Neural cell (in vitro differentiated cells): Measurements from ENCODE around the gene DISP1. TPM values are rescaled to one million over a fixed set of nuclear protein-coding genes. Genes with fewer than 3 reads are reported as not detected.

Experiments
- H2AFZ ChIP-seq: fragments of 200-600, 300-800 bp; sonication (generic), shearing (Covaris generic); 2 replicates; pipeline ENCODE4 v1.6.0; 2014; ENCODE audit warnings: low read depth, mild to moderate bottlenecking, antibody characterized with exemption, low read length, moderate library complexity
- H3F3A ChIP-seq: fragments of 200-600 bp; shearing (Covaris generic); 2 replicates; pipeline ENCODE4 v1.6.1; 2016; ENCODE audit warnings: mild to moderate bottlenecking, moderate library complexity, mixed read lengths, antibody characterized with exemption, low read length; ENCODE audit not compliant: insufficient read depth, poor library complexity, severe bottlenecking
- H3K27ac ChIP-seq: fragments of 200-600, 300-800 bp; sonication (generic), shearing (Covaris generic); 2 replicates; pipeline ENCODE4 v1.5.1; 2014; ENCODE audit warnings: mild to moderate bottlenecking, low read length, moderate library complexity
- H3K27me3 ChIP-seq: fragments of 300-800, 200-600 bp; sonication (generic), shearing (Covaris generic); 2 replicates; pipeline ENCODE4 v1.6.0; 2014; ENCODE audit warnings: mild to moderate bottlenecking, low read depth, low read length, moderate library complexity; ENCODE audit not compliant: insufficient read depth
- H3K36me3 ChIP-seq: fragments of 300-800, 200-600 bp; sonication (generic), shearing (Covaris generic); 2 replicates; pipeline ENCODE4 v1.5.1; 2014; ENCODE audit warnings: mild to moderate bottlenecking, antibody characterized with exemption, low read length, moderate library complexity; ENCODE audit not compliant: insufficient read depth
- H3K4me2 ChIP-seq: fragments of 300-800, 200-600 bp; sonication (generic), shearing (Covaris generic); 2 replicates; pipeline ENCODE4 v1.6.0; 2014; ENCODE audit warnings: mild to moderate bottlenecking, low read length
- H3K4me3 ChIP-seq: fragments of 300-800, 200-600 bp; sonication (generic), shearing (Covaris generic); 2 replicates; pipeline ENCODE4 v1.5.1; 2014; ENCODE audit warnings: mild to moderate bottlenecking, low read length, moderate library complexity
- H3K79me2 ChIP-seq: fragments of 200-600 bp; shearing (Covaris generic); replicated peaks from 2 replicates; pipeline ENCODE4 v1.6.0; 2014; ENCODE audit warnings: mild to moderate bottlenecking, low read length, moderate library complexity; ENCODE audit not compliant: insufficient read depth
- H3K9ac ChIP-seq: fragments of 300-800, 200-600 bp; sonication (generic), shearing (Covaris generic); 2 replicates; pipeline ENCODE4 v1.6.1; 2016; ENCODE audit warnings: mild to moderate bottlenecking, low read length, mixed read lengths
- H3K9me2 ChIP-seq: fragments of 200-600 bp; shearing (Covaris generic); 2 replicates; pipeline ENCODE4 v1.6.1; 2016; ENCODE audit warnings: mild to moderate bottlenecking, low read length, mixed read lengths; ENCODE audit not compliant: insufficient read depth
- H3K9me3 ChIP-seq: fragments of 200-600, 300-800 bp; sonication (generic), shearing (Covaris generic); 2 replicates; pipeline ENCODE4 v1.6.1; 2016; ENCODE audit warnings: mild to moderate bottlenecking, mixed run types, low read length, moderate library complexity, mixed read lengths
- H4K20me1 ChIP-seq: fragments of 200-600 bp; shearing (Covaris generic); 2 replicates; pipeline ENCODE4 v1.6.1; 2016; ENCODE audit warnings: mild to moderate bottlenecking, mixed run types; ENCODE audit not compliant: insufficient read depth
- EP300 ChIP-seq: fragments of 450-650 bp; conservative IDR thresholded peaks from 2 replicates; pipeline ENCODE4 v1.6.1; 2014; ENCODE audit warnings: antibody characterized with exemption, mild to moderate bottlenecking, moderate library complexity; ENCODE audit not compliant: poor library complexity, severe bottlenecking
- EZH2 ChIP-seq: fragments of 200-600, 300-800 bp; shearing (Covaris generic), sonication (generic); IDR thresholded peaks from 2 replicates; pipeline ENCODE4 v1.6.1; 2014; ENCODE audit warnings: antibody characterized with exemption, low read length, borderline replicate concordance, mild to moderate bottlenecking; ENCODE audit not compliant: insufficient read depth, poor library complexity, severe bottlenecking
- MXI1 ChIP-seq: fragments of 450-650 bp; conservative IDR thresholded peaks from 2 replicates; pipeline ENCODE4 v1.6.1; 2014; ENCODE audit warnings: antibody characterized with exemption, mild to moderate bottlenecking; ENCODE audit not compliant: poor library complexity, severe bottlenecking
- POLR2AphosphoS5 ChIP-seq: IDR thresholded peaks from 2 replicates; pipeline ENCODE4 v1.6.1; 2012
- RAD21 ChIP-seq: fragments of 450-650 bp; conservative IDR thresholded peaks from 2 replicates; pipeline ENCODE4 v1.6.1; 2014; ENCODE audit warnings: antibody characterized with exemption, mild to moderate bottlenecking, moderate library complexity
- SMC3 ChIP-seq: fragments of 450-650 bp; conservative IDR thresholded peaks from 2 replicates; pipeline ENCODE4 v1.6.1; 2014; ENCODE audit warnings: antibody characterized with exemption, mild to moderate bottlenecking, moderate library complexity; ENCODE audit not compliant: poor library complexity
- TAF1 ChIP-seq: IDR thresholded peaks from 2 replicates; pipeline ENCODE4 v1.6.1; 2012; ENCODE audit warnings: low read depth
- polyA plus RNA-seq: library from polyadenylated mRNA; depleted of rRNA; stranded (reverse); fragments of >200 nt; gene quantifications from 2 replicates; pipeline ENCODE4 v1.2.3, GENCODE V29; 2014
- TF ChIP-seq, protein P1 (sequence below): fragments of 450-650 bp; IDR thresholded peaks from 2 replicates; pipeline ENCODE4 v1.5.1; 2014; ENCODE audit warnings: antibody characterized with exemption, mild to moderate bottlenecking, moderate library complexity; ENCODE audit not compliant: poor library complexity, severe bottlenecking
- TF ChIP-seq, protein P2 (sequence below): IDR thresholded peaks from 2 replicates; pipeline ENCODE4 v1.6.1; 2012; ENCODE audit warnings: borderline replicate concordance

Gene DISP1
- polyA plus RNA-seq, 1 donor from 2014 or later, result 3.9 TPM

DNA sequence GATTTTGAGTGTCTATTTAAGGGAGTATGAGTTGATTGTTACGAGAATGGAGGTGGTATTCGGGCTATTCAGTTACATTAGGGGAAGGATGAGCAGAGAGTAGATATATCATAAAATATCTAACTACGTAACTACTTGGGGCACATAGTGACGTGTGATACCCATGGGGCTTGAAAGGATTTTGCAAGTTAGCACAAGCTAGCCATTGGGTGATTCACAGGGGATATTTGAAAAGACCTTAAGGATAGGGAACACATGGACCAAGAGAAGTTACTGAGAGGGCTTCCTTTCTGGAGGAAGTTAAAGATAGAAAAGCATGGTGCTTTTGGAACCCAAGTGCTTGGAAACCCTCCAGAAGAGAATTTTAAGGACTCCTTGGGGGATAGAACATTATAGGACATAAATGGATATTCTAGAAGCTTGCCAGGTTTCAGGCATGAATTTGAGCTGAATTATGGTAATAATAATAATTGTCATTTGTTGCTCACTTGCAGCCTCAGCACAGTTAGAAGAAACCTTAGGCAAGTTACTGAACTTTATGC lies 5.4 kb downstream of the DISP1 start:
- H4K20me1 ChIP-seq, result no peaks in the 10 kb centered on the region
- H3K79me2 ChIP-seq, result peaks cover 35% of the 10 kb centered on the region
- TF ChIP-seq, protein P1, sequence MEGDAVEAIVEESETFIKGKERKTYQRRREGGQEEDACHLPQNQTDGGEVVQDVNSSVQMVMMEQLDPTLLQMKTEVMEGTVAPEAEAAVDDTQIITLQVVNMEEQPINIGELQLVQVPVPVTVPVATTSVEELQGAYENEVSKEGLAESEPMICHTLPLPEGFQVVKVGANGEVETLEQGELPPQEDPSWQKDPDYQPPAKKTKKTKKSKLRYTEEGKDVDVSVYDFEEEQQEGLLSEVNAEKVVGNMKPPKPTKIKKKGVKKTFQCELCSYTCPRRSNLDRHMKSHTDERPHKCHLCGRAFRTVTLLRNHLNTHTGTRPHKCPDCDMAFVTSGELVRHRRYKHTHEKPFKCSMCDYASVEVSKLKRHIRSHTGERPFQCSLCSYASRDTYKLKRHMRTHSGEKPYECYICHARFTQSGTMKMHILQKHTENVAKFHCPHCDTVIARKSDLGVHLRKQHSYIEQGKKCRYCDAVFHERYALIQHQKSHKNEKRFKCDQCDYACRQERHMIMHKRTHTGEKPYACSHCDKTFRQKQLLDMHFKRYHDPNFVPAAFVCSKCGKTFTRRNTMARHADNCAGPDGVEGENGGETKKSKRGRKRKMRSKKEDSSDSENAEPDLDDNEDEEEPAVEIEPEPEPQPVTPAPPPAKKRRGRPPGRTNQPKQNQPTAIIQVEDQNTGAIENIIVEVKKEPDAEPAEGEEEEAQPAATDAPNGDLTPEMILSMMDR, result no peak
- TF ChIP-seq, protein P2, sequence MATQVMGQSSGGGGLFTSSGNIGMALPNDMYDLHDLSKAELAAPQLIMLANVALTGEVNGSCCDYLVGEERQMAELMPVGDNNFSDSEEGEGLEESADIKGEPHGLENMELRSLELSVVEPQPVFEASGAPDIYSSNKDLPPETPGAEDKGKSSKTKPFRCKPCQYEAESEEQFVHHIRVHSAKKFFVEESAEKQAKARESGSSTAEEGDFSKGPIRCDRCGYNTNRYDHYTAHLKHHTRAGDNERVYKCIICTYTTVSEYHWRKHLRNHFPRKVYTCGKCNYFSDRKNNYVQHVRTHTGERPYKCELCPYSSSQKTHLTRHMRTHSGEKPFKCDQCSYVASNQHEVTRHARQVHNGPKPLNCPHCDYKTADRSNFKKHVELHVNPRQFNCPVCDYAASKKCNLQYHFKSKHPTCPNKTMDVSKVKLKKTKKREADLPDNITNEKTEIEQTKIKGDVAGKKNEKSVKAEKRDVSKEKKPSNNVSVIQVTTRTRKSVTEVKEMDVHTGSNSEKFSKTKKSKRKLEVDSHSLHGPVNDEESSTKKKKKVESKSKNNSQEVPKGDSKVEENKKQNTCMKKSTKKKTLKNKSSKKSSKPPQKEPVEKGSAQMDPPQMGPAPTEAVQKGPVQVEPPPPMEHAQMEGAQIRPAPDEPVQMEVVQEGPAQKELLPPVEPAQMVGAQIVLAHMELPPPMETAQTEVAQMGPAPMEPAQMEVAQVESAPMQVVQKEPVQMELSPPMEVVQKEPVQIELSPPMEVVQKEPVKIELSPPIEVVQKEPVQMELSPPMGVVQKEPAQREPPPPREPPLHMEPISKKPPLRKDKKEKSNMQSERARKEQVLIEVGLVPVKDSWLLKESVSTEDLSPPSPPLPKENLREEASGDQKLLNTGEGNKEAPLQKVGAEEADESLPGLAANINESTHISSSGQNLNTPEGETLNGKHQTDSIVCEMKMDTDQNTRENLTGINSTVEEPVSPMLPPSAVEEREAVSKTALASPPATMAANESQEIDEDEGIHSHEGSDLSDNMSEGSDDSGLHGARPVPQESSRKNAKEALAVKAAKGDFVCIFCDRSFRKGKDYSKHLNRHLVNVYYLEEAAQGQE, result no peak
- TF ChIP-seq TAF1, result no peak
- no peak for TF ChIP-seq POLR2AphosphoS5
- no peak for TF ChIP-seq EZH2
- no peak for TF ChIP-seq EP300
- TF ChIP-seq MXI1, result no peak
- TF ChIP-seq SMC3, result no peak
- TF ChIP-seq RAD21, result no peak
- H3K9me2 ChIP-seq, result no peaks in the 10 kb centered on the region
- H3K9ac ChIP-seq, result no peak overlapping the region
- no peaks in the 10 kb centered on the region for H3K36me3 ChIP-seq
- no peak overlapping the region for H3K27ac ChIP-seq
- no peak overlapping the region for H2AFZ ChIP-seq
- H3K4me2 ChIP-seq, result no peak overlapping the region
- no peak overlapping the region for H3K4me3 ChIP-seq
- no peaks in the 10 kb centered on the region for H3K9me3 ChIP-seq
- H3K27me3 ChIP-seq, result no peaks in the 10 kb centered on the region
- no peaks in the 10 kb centered on the region for H3F3A ChIP-seq

DNA sequence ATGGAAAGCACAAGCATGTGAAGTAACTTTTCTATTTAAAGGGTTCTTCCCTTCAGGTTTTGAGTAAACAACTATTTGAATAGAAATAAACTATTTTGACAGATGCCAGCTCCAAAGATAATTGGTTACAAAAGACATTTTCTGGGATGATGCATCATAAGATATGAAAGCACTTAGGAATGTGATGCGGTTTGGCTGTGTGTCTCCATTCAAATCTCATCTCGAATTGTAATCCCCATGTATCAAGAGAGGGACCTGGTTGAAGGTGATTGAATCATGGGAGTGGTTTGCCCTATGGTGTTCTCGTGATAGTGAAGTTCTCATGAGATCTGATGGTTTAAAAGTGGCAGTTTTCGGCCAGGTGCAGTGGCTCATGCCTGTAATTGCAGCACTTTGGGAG lies 6.4 kb downstream of the DISP1 start:
- no peak overlapping the region for H3K4me3 ChIP-seq
- H2AFZ ChIP-seq, result no peak overlapping the region
- no peaks in the 10 kb centered on the region for H3K27me3 ChIP-seq
- H3K36me3 ChIP-seq, result no peaks in the 10 kb centered on the region
- H3K79me2 ChIP-seq, result peaks cover 38% of the 10 kb centered on the region
- H3K9me2 ChIP-seq, result no peaks in the 10 kb centered on the region
- H3K9me3 ChIP-seq, result no peaks in the 10 kb centered on the region
- H3K27ac ChIP-seq, result no peak overlapping the region
- TF ChIP-seq, protein P1, result no peak
- TF ChIP-seq RAD21, result no peak
- TF ChIP-seq POLR2AphosphoS5, result no peak
- TF ChIP-seq, protein P2, result no peak
- TF ChIP-seq EZH2, result no peak
- TF ChIP-seq EP300, result no peak
- no peak for TF ChIP-seq SMC3
- TF ChIP-seq MXI1, result no peak
- TF ChIP-seq TAF1, result no peak
- H3K4me2 ChIP-seq, result no peak overlapping the region
- no peak overlapping the region for H3K9ac ChIP-seq
- H4K20me1 ChIP-seq, result no peaks in the 10 kb centered on the region
- H3F3A ChIP-seq, result no peaks in the 10 kb centered on the region
